ENCODE data around the gene PGBD5.

Gene PGBD5

DNA sequence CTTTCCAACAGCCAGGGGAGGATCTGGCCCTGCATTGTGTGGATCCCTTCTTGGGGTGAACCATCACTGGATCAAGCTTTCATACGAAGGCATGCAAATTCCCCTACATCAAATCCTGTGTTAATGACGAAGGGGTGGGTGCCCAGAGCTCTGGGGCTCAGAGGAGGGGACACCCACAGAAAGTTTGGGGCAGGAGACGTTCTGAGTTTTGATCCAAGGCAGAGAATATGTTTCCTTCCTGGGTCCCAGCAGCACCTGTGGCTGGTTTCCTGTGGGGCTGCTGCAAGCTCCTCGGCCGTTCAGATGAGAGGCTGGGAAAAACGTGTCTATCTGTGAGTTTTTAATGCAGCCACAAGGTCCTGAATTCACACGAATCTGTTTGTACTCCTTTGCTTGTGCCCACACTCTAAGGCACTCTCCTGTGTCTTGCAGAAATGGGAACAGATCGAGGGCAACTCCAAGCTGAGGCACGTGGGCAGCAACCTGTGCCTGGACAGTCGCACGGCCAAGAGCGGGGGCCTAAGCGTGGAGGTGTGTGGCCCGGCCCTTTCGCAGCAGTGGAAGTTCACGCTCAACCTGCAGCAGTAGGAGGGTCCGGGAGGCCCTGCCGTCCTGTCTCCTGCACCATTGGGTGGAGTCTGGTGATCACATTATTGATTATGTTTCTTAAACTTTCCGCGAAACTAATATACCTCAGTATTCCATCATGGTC lies 147.1 kb downstream of the PGBD5 start:
- TF ChIP-seq JUND (IDR thresholded peaks at IDR 0.05; ENCODE audit: low read depth) = no peak
- DNase-seq (ENCODE audit: low read depth in 1 of 2, low spot score in 1 of 2) = no peak
- in situ Hi-C loops (cut with HindIII; ENCODE audit: low pct_unique_long_range_greater_than_20kb, low sequenced_read_pairs) = no loop called here

DNA sequence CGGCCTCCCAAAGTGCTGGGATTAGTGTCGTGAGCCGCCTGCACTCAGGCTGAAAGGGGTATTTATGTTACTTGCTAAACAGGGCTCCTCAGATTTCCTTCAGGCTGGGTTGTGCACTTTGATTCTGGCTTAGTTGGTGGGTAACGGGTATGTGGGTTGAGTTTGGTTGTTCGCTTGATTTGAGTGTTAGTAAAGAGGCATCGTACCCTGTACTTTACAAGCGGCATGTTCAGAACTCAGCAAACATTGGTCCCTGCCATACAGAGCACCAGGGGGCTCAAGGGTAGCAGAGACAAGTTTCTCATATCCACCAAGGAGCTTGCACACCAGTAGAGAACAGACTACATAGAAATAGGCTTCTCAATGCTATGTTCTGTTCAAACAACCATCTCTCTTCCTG lies 147.8 kb downstream of the PGBD5 start:
- in situ Hi-C loops (cut with HindIII; ENCODE audit: low pct_unique_long_range_greater_than_20kb, low sequenced_read_pairs) = no loop called here
- no peak for DNase-seq (ENCODE audit: low read depth in 1 of 2, low spot score in 1 of 2)
- no peak for TF ChIP-seq JUND (IDR thresholded peaks at IDR 0.05; ENCODE audit: low read depth)

GRCh38 chr1:230277201-230278025 lies 148.7 kb downstream of the PGBD5 start:
- in situ Hi-C loops (cut with HindIII; ENCODE audit: low pct_unique_long_range_greater_than_20kb, low sequenced_read_pairs) = no loop called here
- no peak for TF ChIP-seq JUND (IDR thresholded peaks at IDR 0.05; ENCODE audit: low read depth)
- DNase-seq (ENCODE audit: low read depth in 1 of 2, low spot score in 1 of 2) = peak in 1 of 2 experiments; percentile 23

GRCh38 chr1:230276401-230276800 lies 149.7 kb downstream of the PGBD5 start:
- no peak for TF ChIP-seq JUND (IDR thresholded peaks at IDR 0.05; ENCODE audit: low read depth)
- in situ Hi-C loops (cut with HindIII; ENCODE audit: low pct_unique_long_range_greater_than_20kb, low sequenced_read_pairs) = no loop called here
- DNase-seq (ENCODE audit: low read depth in 1 of 2, low spot score in 1 of 2) = no peak

GRCh38 chr1:230274254-230274653 lies 151.9 kb downstream of the PGBD5 start:
- in situ Hi-C loops (cut with HindIII; ENCODE audit: low pct_unique_long_range_greater_than_20kb, low sequenced_read_pairs) = no loop called here
- DNase-seq (ENCODE audit: low read depth in 1 of 2, low spot score in 1 of 2) = no peak
- no peak for TF ChIP-seq JUND (IDR thresholded peaks at IDR 0.05; ENCODE audit: low read depth)

- DNase-seq (ENCODE audit: low read depth in 1 of 2, low spot score in 1 of 2) = no peak
- TF ChIP-seq JUND (IDR thresholded peaks at IDR 0.05; ENCODE audit: low read depth) = no peak
- in situ Hi-C loops (cut with HindIII; ENCODE audit: low pct_unique_long_range_greater_than_20kb, low sequenced_read_pairs) = no loop called here
Observed at GRCh38 chr1:230273141-230273710, 152.9 kb downstream of the PGBD5 start.

DNA sequence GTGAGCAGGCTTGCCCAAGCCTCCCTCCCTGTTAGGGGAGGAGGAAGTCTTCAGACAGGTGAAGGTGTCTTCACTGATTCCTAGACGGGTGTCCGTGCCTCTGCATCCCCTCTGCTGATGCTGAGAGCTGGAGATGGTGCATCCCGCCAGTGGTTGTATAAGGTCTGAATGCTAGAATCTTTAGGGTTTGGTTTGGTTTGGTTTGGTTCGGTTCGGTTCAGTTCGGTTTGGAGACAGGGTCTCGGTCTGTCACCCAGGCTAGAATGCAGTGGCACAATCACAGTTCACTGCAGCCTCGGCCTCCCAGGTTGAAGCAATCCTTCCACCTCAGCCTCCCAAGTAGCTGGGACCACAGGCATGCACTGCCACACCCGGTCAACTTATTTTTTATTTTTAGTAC lies 153.6 kb downstream of the PGBD5 start:
- in situ Hi-C loops (cut with HindIII; ENCODE audit: low pct_unique_long_range_greater_than_20kb, low sequenced_read_pairs) = no loop called here
- DNase-seq (ENCODE audit: low read depth in 1 of 2, low spot score in 1 of 2) = no peak
- no peak for TF ChIP-seq JUND (IDR thresholded peaks at IDR 0.05; ENCODE audit: low read depth)

GRCh38 chr1:230271300-230272035 lies 154.7 kb downstream of the PGBD5 start:
- no peak for DNase-seq (ENCODE audit: low read depth in 1 of 2, low spot score in 1 of 2)
- TF ChIP-seq JUND (IDR thresholded peaks at IDR 0.05; ENCODE audit: low read depth) = no peak
- in situ Hi-C loops (cut with HindIII; ENCODE audit: low pct_unique_long_range_greater_than_20kb, low sequenced_read_pairs) = no loop called here

DNA sequence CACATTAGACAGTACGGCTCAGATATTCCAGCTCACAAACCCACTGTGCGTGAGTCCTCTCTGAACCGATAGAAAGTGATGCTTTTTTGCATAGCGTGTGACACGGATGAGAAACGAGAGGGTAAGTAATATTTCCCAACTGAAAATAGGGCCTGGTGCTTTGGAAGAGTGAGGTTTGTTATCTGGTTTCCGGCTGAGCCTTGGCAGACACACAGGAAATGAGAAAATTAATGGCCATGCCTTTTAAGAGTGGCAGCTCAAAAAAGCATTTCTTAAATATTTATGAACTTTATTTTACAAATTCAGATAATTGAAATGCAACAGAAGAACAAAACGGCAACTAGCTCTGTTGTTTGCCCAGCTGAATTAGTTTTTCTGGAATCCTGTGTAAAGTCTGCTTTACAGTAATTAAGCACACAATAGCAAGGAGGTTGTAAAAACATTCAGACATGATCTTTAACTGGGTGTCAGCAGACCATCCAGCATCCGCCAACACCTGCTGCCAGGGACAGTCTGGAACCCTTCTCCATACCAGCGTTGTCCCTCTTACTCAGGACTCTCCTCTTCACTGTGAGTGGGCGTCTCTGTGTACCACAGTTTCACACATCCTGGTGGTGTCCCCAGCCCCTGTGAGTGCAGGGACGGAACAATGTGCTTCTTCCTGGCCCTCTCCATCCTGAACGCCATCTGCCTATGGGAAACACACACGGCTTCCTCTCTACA lies 155.4 kb downstream of the PGBD5 start:
- no peak for TF ChIP-seq JUND (IDR thresholded peaks at IDR 0.05; ENCODE audit: low read depth)
- no peak for DNase-seq (ENCODE audit: low read depth in 1 of 2, low spot score in 1 of 2)
- in situ Hi-C loops (cut with HindIII; ENCODE audit: low pct_unique_long_range_greater_than_20kb, low sequenced_read_pairs) = no loop called here

GRCh38 chr1:230270185-230270558 lies 156.0 kb downstream of the PGBD5 start:
- TF ChIP-seq JUND (IDR thresholded peaks at IDR 0.05; ENCODE audit: low read depth) = no peak
- DNase-seq (ENCODE audit: low read depth in 1 of 2, low spot score in 1 of 2) = no peak
- in situ Hi-C loops (cut with HindIII; ENCODE audit: low pct_unique_long_range_greater_than_20kb, low sequenced_read_pairs) = no loop called here

- in situ Hi-C loops (cut with HindIII; ENCODE audit: low pct_unique_long_range_greater_than_20kb, low sequenced_read_pairs) = no loop called here
- DNase-seq (ENCODE audit: low read depth in 1 of 2, low spot score in 1 of 2) = peak; percentile 73 to 90
- no peak for TF ChIP-seq JUND (IDR thresholded peaks at IDR 0.05; ENCODE audit: low read depth)
Observed at GRCh38 chr1:230268371-230269170, 157.6 kb downstream of the PGBD5 start.
